ENCODE measurements around the gene FAM89A. TPM values are rescaled to one million over a fixed set of nuclear protein-coding genes. Genes with fewer than 3 reads are reported as not detected.
A peak's percentile ranks its signal among the peaks of the same experiment; 100 is the strongest.
"Not testable (repeated sequence)": the region's sequence is repeated elsewhere in the genome, so short reads cannot be mapped to it uniquely, and the experiment has no call there.

FAM89A gene
- total RNA-seq, 5 donors from 2014 or later (not counting 1 experiment from before 2014, with no cell fraction given) = 3.0 to 9.5 (median 7.6) TPM

DNA sequence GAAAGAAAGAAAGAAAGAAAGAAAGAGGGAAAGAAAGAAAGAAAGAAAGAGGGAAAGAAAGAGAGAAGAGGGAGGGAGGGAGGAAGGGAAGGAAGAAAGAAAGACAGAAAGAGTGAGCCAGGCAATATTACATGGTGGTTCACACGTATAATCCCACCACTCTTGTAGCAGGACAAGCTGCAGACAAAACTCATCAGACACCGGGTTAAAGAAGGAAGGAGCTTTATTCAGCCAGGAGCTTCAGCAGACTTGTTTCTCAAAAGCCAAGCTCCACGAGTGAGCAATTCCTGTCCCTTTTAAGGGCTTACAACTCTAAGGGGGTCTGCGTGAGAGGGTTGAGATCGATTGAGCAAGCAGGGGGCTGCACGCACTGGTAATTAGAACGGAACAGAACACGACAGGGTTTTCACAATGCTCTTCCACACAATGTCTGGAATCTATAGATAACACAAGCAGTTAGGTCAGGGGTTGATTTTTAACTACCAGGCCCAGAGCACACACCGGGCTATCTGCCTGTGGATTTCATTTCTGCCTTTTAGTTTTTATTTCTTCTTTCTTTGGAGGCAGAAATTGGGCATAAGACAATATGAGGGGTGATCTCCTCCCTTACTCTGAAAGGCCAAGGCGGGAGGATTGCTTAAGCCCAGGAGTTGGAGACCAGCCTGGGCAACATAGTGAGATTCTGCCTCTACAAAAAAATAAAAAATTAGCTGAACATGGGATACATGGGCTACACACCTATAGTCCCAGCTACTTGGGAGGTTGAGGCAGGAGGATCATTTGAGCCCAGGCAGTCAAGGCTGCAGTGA lies 6.1 kb upstream of the FAM89A start:
- H3K27ac Mint-ChIP-seq; H3K36me3 ChIP-seq (ENCODE audit: control insufficient read depth in 2 of 2, extremely low read depth in 1 of 2, insufficient read depth in 1 of 2, low read length in 1 of 2); H3K4me3 Mint-ChIP-seq; H3K9me3 ChIP-seq; H3K4me3 ChIP-seq (ENCODE audit: control insufficient read depth in 1 of 2, extremely low read depth in 1 of 2, low read length in 1 of 2); H3K4me1 Mint-ChIP-seq; H3K27ac ChIP-seq (ENCODE audit: low read length); ATAC-seq (replicated peaks in 1 of 4); H3K4me1 ChIP-seq (ENCODE audit: control insufficient read depth in 1 of 2, extremely low read depth in 1 of 2, insufficient read depth in 2 of 2, low read length in 2 of 2); H3K36me3 Mint-ChIP-seq; H3K27me3 ChIP-seq (replicated peaks in 1 of 2; ENCODE audit: control insufficient read depth in 2 of 2, extremely low read depth in 1 of 2, insufficient read depth in 2 of 2, low read length in 1 of 2); DNase-seq: not testable (repeated sequence)
- Mint-ChIP-seq H3K27me3 (peaks cover 16 to 19% of the 10 kb centered on the region in 2 donors), H3K9me3 (peaks cover 0 to 12% (median 4%) of the 10 kb centered on the region in 3 donors)
- CTCF ChIA-PET = interaction anchor here in 1 of 2 donors (0.6 kb wide), 1 partner anchor 186 kb away, joined by 3 read pairs; no protein-coding TSS in a partner anchor
- no CpG with 5 or more reads among the region's 10 CpGs for WGBS (ENCODE audit: insufficient coverage)
- POLR2A ChIA-PET = interaction anchor here in 1 of 2 donors (0.6 kb wide), 1 partner anchor 572 kb away, joined by 4 read pairs; no protein-coding TSS in a partner anchor

DNA sequence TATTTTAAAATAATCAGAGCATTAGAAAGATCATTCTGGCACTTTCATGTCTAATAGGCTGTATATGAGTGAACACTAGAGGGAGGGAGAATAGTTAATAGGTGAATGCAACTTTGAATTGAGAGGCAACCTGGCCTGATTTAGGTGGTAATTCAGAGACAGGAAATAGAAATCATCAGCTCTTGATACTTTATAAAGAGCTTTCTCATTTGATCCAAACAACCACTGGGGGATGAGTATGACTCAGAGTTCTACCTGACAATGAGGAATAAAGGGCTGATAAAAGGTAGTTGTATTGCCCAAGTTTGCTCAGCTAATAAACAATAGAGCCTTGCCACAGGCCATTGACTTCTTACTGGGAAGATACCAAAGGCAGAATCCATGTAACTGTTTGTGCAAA lies 5.2 kb upstream of the FAM89A start:
- Histone ChIP-seq H3K27ac (ENCODE audit: low read length) (no peak overlapping the region), H3K9me3 (peaks cover 5% of the 10 kb centered on the region), H3K4me1 (ENCODE audit: control insufficient read depth in 1 of 2, extremely low read depth in 1 of 2, insufficient read depth in 2 of 2, low read length in 2 of 2) (peaks cover 0 to 8% of the 10 kb centered on the region in 2 experiments), H3K27me3 (replicated peaks in 1 of 2; ENCODE audit: control insufficient read depth in 2 of 2, extremely low read depth in 1 of 2, insufficient read depth in 2 of 2, low read length in 1 of 2) (no peaks in the 10 kb centered on the region), H3K36me3 (ENCODE audit: control insufficient read depth in 2 of 2, extremely low read depth in 1 of 2, insufficient read depth in 1 of 2, low read length in 1 of 2) (no peaks in the 10 kb centered on the region), H3K4me3 (ENCODE audit: control insufficient read depth in 1 of 2, extremely low read depth in 1 of 2, low read length in 1 of 2) (no peak overlapping the region)
- Mint-ChIP-seq H3K4me3 (no peak overlapping the region), H3K4me1 (peaks cover 7 to 9% (median 9%) of the 10 kb centered on the region in 3 donors), H3K27ac (peak overlapping the region in 1 of 2 donors; percentile 17), H3K36me3 (no peaks in the 10 kb centered on the region), H3K27me3 (peaks cover 16 to 19% of the 10 kb centered on the region in 2 donors), H3K9me3 (peaks cover 0 to 12% (median 4%) of the 10 kb centered on the region in 3 donors)
- DNase-seq = no peak
- ATAC-seq (replicated peaks in 1 of 4) = peak in 2 of 4 experiments; percentile 15 to 27
- POLR2A ChIA-PET = interaction anchor here in 1 of 2 donors (0.6 kb wide), 1 partner anchor 572 kb away, joined by 4 read pairs; no protein-coding TSS in a partner anchor
- CTCF ChIA-PET = no interaction called here

DNA sequence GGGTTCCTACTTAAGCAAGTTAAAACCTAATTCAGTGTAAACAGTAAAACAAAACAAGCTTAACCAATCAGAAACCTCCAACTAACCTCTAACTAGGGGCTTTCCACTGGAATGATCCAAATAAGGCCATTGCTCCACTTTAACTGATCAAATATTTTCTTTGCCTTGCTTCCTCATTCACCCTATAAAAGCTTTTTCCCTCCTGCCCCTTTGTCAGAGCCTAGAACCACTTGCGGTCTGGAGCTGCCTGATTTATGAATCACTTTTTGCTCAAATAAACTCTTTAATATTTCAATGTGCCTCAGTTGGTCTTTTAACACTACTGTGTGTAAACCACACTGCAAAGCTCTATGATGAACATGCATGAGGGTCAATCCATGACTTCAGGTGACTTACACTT lies 4.5 kb upstream of the FAM89A start:
- no peak overlapping the region for H3K27ac ChIP-seq (ENCODE audit: low read length)
- WGBS (ENCODE audit: insufficient coverage) = 100% methylated on average over 1 of the region's 1 CpG
- H3K27me3 ChIP-seq (replicated peaks in 1 of 2; ENCODE audit: control insufficient read depth in 2 of 2, extremely low read depth in 1 of 2, insufficient read depth in 2 of 2, low read length in 1 of 2) = no peaks in the 10 kb centered on the region
- Mint-ChIP-seq H3K9me3 (peaks cover 0 to 12% (median 4%) of the 10 kb centered on the region in 3 donors), H3K27ac (peak overlapping the region; percentile 7 to 17), H3K36me3 (no peaks in the 10 kb centered on the region), H3K27me3 (peaks cover 16 to 19% of the 10 kb centered on the region in 2 donors), H3K4me3 (no peak overlapping the region), H3K4me1 (peaks cover 7 to 9% (median 9%) of the 10 kb centered on the region in 3 donors)
- ChIA-PET POLR2A (no interaction called here), CTCF (no interaction called here)
- ATAC-seq (replicated peaks in 1 of 4) = no peak
- no peaks in the 10 kb centered on the region for H3K36me3 ChIP-seq (ENCODE audit: control insufficient read depth in 2 of 2, extremely low read depth in 1 of 2, insufficient read depth in 1 of 2, low read length in 1 of 2)
- H3K9me3 ChIP-seq = peaks cover 5% of the 10 kb centered on the region
- DNase-seq = no peak
- H3K4me1 ChIP-seq (ENCODE audit: control insufficient read depth in 1 of 2, extremely low read depth in 1 of 2, insufficient read depth in 2 of 2, low read length in 2 of 2) = peaks cover 0 to 8% of the 10 kb centered on the region in 2 experiments
- peak overlapping the region in 1 of 2 donors; percentile 29 for H3K4me3 ChIP-seq (ENCODE audit: control insufficient read depth in 1 of 2, extremely low read depth in 1 of 2, low read length in 1 of 2)

DNA sequence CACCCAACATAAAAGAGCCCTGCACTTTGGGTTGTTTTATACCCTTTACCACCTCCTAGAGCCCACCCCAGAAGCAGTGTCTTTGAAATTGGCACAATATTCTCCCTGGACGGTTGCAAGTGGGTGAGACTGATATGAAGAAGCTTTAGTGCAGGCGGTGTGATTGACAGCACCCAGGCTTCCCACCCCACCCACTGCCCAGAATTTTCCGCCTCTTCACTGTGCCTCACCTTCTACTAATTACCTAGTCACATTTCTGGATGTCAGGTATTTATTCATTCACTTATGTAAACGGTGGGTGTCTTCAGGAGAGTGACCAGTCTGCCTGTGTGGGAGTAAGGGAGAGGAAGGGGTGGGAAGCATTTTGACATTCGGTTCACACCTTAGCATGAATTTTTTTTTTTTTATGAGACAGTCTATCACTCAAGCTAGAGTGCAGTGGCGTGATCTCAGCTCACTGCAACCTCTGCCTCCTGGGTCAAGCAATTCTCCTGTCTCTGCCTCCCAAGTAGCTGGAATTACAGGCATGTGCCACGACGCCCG lies 1.7 kb upstream of the FAM89A start:
- no CpG with 5 or more reads among the region's 9 CpGs for WGBS (ENCODE audit: insufficient coverage)
- Mint-ChIP-seq H3K36me3 (no peaks in the 10 kb centered on the region), H3K4me1 (peaks cover 19 to 28% (median 28%) of the 10 kb centered on the region in 3 donors), H3K4me3 (peak overlapping the region; percentile 76 to 83 (median 76)), H3K27ac (peak overlapping the region; percentile 36 to 83), H3K27me3 (peaks cover 2 to 11% of the 10 kb centered on the region in 2 donors), H3K9me3 (peaks cover 0 to 12% (median 4%) of the 10 kb centered on the region in 3 donors)
- Histone ChIP-seq H3K36me3 (ENCODE audit: control insufficient read depth in 2 of 2, extremely low read depth in 1 of 2, insufficient read depth in 1 of 2, low read length in 1 of 2) (no peaks in the 10 kb centered on the region), H3K27me3 (replicated peaks in 1 of 2; ENCODE audit: control insufficient read depth in 2 of 2, extremely low read depth in 1 of 2, insufficient read depth in 2 of 2, low read length in 1 of 2) (peaks cover 0 to 3% of the 10 kb centered on the region in 2 experiments), H3K27ac (ENCODE audit: low read length) (no peak overlapping the region), H3K9me3 (peaks cover 5% of the 10 kb centered on the region), H3K4me3 (ENCODE audit: control insufficient read depth in 1 of 2, extremely low read depth in 1 of 2, low read length in 1 of 2) (no peak overlapping the region), H3K4me1 (ENCODE audit: control insufficient read depth in 1 of 2, extremely low read depth in 1 of 2, insufficient read depth in 2 of 2, low read length in 2 of 2) (peaks cover 0 to 16% of the 10 kb centered on the region in 2 experiments)
- POLR2A ChIA-PET = no interaction called here
- DNase-seq = no peak
- CTCF ChIA-PET = interaction anchor here in 1 of 2 donors (0.6 kb wide), 1 partner anchor 8 kb away, joined by 3 read pairs; no protein-coding TSS in a partner anchor
- ATAC-seq (replicated peaks in 1 of 4) = no peak

DNA sequence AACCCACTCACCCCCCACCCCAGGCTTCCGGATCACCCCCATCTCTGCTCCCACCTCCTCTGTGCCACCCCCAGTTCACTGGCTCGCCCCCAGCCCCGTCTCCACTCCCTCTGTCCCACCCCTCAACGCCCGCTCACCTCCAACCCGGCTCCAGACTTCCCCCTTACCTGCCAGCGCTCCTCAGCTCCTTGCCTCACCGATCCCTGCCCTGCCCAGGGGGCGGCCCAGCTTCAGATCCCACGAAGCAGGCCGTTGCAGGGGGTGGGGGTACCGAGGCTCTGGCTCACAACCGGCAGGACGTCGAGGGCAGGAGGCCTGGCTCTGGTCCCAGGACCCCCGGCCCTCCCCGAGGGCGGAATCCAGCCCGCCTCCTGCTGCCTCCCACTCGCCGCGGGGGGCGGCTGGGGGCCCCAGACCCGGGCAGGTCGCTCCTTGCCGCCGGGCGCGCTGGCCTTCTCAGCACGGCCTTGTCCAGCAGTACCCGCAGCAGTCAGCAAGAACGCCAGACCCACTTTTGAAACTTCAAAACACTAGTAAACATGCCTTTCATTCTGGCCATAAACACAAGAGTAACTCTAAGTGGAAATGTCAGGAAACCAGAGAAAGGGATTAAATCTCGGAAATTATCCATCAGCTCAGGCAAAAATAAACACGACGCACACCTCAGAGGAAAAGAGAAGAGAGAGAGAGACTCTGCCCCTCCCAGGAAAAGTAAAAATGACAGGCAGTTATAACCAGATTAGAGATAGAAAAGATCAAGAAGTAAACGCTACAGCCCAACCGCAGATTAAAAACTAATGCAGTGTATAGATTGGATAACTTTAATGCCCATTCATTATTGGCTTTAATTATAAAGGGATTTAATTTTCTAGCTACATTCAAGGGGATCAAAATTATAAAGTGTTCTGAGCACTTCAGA lies 1.0 kb upstream of the FAM89A start:
- H3K27ac ChIP-seq (ENCODE audit: low read length) = peak overlapping the region; percentile 19
- H3K4me3 Mint-ChIP-seq = peak overlapping the region; percentile 76 to 83 (median 77)
- peaks cover 0 to 6% of the 10 kb centered on the region in 2 donors for H3K27me3 Mint-ChIP-seq
- H3K9me3 ChIP-seq = peaks cover 5% of the 10 kb centered on the region
- peak overlapping the region; percentile 39 to 77 for H3K4me3 ChIP-seq (ENCODE audit: control insufficient read depth in 1 of 2, extremely low read depth in 1 of 2, low read length in 1 of 2)
- ChIA-PET POLR2A (interaction anchor here in 1 of 2 donors (0.6 kb wide), 1 partner anchor 28 kb away, joined by 3 read pairs; no protein-coding TSS in a partner anchor), CTCF (interaction anchor here in 1 of 2 donors (0.6 kb wide), 1 partner anchor 890 kb away, joined by 4 read pairs; no protein-coding TSS in a partner anchor)
- no peaks in the 10 kb centered on the region for H3K36me3 ChIP-seq (ENCODE audit: control insufficient read depth in 2 of 2, extremely low read depth in 1 of 2, insufficient read depth in 1 of 2, low read length in 1 of 2)
- H3K27ac Mint-ChIP-seq = peak overlapping the region; percentile 59 to 83
- peaks cover 2 to 19% of the 10 kb centered on the region in 2 experiments for H3K4me1 ChIP-seq (ENCODE audit: control insufficient read depth in 1 of 2, extremely low read depth in 1 of 2, insufficient read depth in 2 of 2, low read length in 2 of 2)
- peaks cover 0 to 3% of the 10 kb centered on the region in 2 experiments for H3K27me3 ChIP-seq (replicated peaks in 1 of 2; ENCODE audit: control insufficient read depth in 2 of 2, extremely low read depth in 1 of 2, insufficient read depth in 2 of 2, low read length in 1 of 2)
- DNase-seq (peak in 7 of 35 experiments; percentile 1 to 33 (median 6)), ATAC-seq (replicated peaks in 1 of 4) (peak in 1 of 4 experiments; percentile 4)
- peaks cover 27 to 35% (median 35%) of the 10 kb centered on the region in 3 donors for H3K4me1 Mint-ChIP-seq
- H3K36me3 Mint-ChIP-seq = no peaks in the 10 kb centered on the region
- peaks cover 0 to 12% (median 4%) of the 10 kb centered on the region in 3 donors for H3K9me3 Mint-ChIP-seq
- 19% methylated on average over 29 of the region's 37 CpGs for WGBS (ENCODE audit: insufficient coverage)
